SK-N-SH (cell line): ENCODE measurements around the gene CNTNAP5. TPM values are rescaled to one million over a fixed set of nuclear protein-coding genes. Genes with fewer than 3 reads are reported as not detected.

Experiments
- CTCF ChIA-PET: fragments of 300-600, 350-600 bp; formaldehyde crosslinking; extraction: SDS; loops from one replicate; lab custom pipeline; 2021; lab: Yijun Ruan, JAX
- POLR2A ChIA-PET: fragments of 350-600 bp; sonication (Branson Sonifier 250); formaldehyde crosslinking; extraction: SDS; loops from one replicate; lab custom pipeline; 2020; ENCODE audit warnings: antibody characterized with exemption, inconsistent platforms; lab: Yijun Ruan, JAX
- DNase-seq: peaks from one replicate; pipeline ENCODE4 v3.0.0; 2012
- H2AFZ ChIP-seq: fragments of 200-600 bp; sonication (generic); 2 replicates; pipeline ENCODE4 v1.8.1; 2016; ENCODE audit warnings: antibody characterized with exemption, mild to moderate bottlenecking, low read depth
- H3F3A ChIP-seq: fragments of 200-600 bp; sonication (generic); replicated peaks from 2 replicates; pipeline ENCODE3; 2016; ENCODE audit warnings: antibody characterized with exemption, mild to moderate bottlenecking; ENCODE audit not compliant: insufficient read depth
- H3K27ac ChIP-seq, 2 experiments: fragments of 200-500 bp in 1 of 2; fragments of 200-600 bp in 1 of 2; sonication (Bioruptor generic) in 1 of 2; sonication (generic), shearing (Covaris generic) in 1 of 2; 2 replicates each; pipeline versions ENCODE4 v1.5.1 to v1.6.1; 2014 to 2016; ENCODE audit warnings: low read depth in 2 of 2, inconsistent platforms in 1 of 2, low read length in 1 of 2, mild to moderate bottlenecking in 1 of 2, mixed read lengths in 1 of 2
- H3K27me3 ChIP-seq: fragments of 200-600 bp; sonication (generic), shearing (Covaris generic); 2 replicates; pipeline ENCODE4 v1.6.1; 2016; ENCODE audit warnings: mixed run types; ENCODE audit not compliant: insufficient read depth
- H3K36me3 ChIP-seq, 2 experiments: fragments of 200-500 bp in 1 of 2; fragments of 200-600 bp in 1 of 2; sonication (Bioruptor generic) in 1 of 2; sonication (generic) in 1 of 2; replicated peaks in 1 of 2; 2 replicates each; pipeline versions ENCODE3 to v1.5.1; 2014 to 2016; ENCODE audit warnings: low read length in 1 of 2, mild to moderate bottlenecking in 1 of 2; ENCODE audit not compliant: insufficient read depth in 2 of 2, control insufficient read depth in 1 of 2
- H3K4me1 ChIP-seq, 2 experiments: fragments of 200-500 bp in 1 of 2; fragments of 200-600 bp in 1 of 2; sonication (Bioruptor generic) in 1 of 2; sonication (generic), shearing (Covaris generic) in 1 of 2; 2 replicates each; pipeline versions ENCODE4 v1.5.1 to v1.6.1; 2014 to 2016; ENCODE audit warnings: low read depth in 1 of 2, low read length in 1 of 2, mixed run types in 1 of 2; ENCODE audit not compliant: insufficient read depth in 2 of 2, control insufficient read depth in 1 of 2
- H3K4me2 ChIP-seq: fragments of 200-600 bp; sonication (generic), shearing (Covaris generic); 2 replicates; pipeline ENCODE4 v1.6.1; 2017; ENCODE audit warnings: mixed run types
- H3K4me3 ChIP-seq, 2 experiments: fragments of 200-500 bp in 1 of 2; fragments of 200-600 bp in 1 of 2; sonication (Bioruptor generic) in 1 of 2; sonication (generic), shearing (Covaris generic) in 1 of 2; 2 replicates each; pipeline versions ENCODE4 v1.5.1 to v1.8.1; 2014 to 2016; ENCODE audit warnings: low read depth in 2 of 2, inconsistent platforms in 1 of 2, low read length in 1 of 2, mild to moderate bottlenecking in 1 of 2, mixed read lengths in 1 of 2, moderate library complexity in 1 of 2
- H3K79me2 ChIP-seq: fragments of 200-600 bp; sonication (generic); 2 replicates; pipeline ENCODE4 v1.8.1; 2017; ENCODE audit warnings: mild to moderate bottlenecking; ENCODE audit not compliant: insufficient read depth
- H3K9ac ChIP-seq: fragments of 200-600 bp; sonication (generic); 2 replicates; pipeline ENCODE4 v1.6.1; 2017; ENCODE audit warnings: mixed run types
- H3K9me2 ChIP-seq: fragments of 200-600 bp; sonication (generic); 2 replicates; pipeline ENCODE4 v1.6.1; 2017; ENCODE audit warnings: mixed run types
- H3K9me3 ChIP-seq: fragments of 200-600 bp; sonication (generic); 2 replicates; pipeline ENCODE4 v1.6.1; 2017; ENCODE audit warnings: mixed run types, mild to moderate bottlenecking, moderate library complexity
- H4K20me1 ChIP-seq: fragments of 200-600 bp; sonication (generic); 2 replicates; pipeline ENCODE4 v1.6.1; 2017; ENCODE audit warnings: mild to moderate bottlenecking, mixed run types; ENCODE audit not compliant: insufficient read depth
- ELF1 ChIP-seq: IDR thresholded peaks from 2 replicates; pipeline ENCODE4 v1.4.0; 2012
- EP300 ChIP-seq, 2 experiments: IDR thresholded peaks; 2 replicates each; pipeline versions ENCODE4 v1.4.0 to v1.6.1; 2012; ENCODE audit warnings: borderline replicate concordance in 1 of 2, low read depth in 1 of 2, low read length in 1 of 2
- EZH2phosphoT487 ChIP-seq: fragments of 200-600 bp; sonication (generic); IDR thresholded peaks from 2 replicates; pipeline ENCODE4 v1.6.1; 2017; ENCODE audit warnings: low read depth, mixed run types, mild to moderate bottlenecking, antibody characterized with exemption, moderate library complexity, borderline replicate concordance
- FOSL2 ChIP-seq: IDR thresholded peaks from 2 replicates; pipeline ENCODE4 v1.4.0; 2012; ENCODE audit warnings: low read depth, mild to moderate bottlenecking, moderate library complexity, borderline replicate concordance
- FOXJ3 ChIP-seq: sonication (generic); formaldehyde crosslinking; IDR thresholded peaks from 2 replicates; pipeline ENCODE4 v1.5.1; 2020; ENCODE audit warnings: mild to moderate bottlenecking, missing genetic modification reagents
- FOXM1 ChIP-seq: IDR thresholded peaks from 2 replicates; pipeline ENCODE4 v1.4.0; 2012; ENCODE audit warnings: low read depth, mild to moderate bottlenecking
- GATA2 ChIP-seq: sonication (generic); formaldehyde crosslinking; IDR thresholded peaks from 2 replicates; pipeline ENCODE4 v1.5.0; 2020; ENCODE audit warnings: mild to moderate bottlenecking, missing genetic modification reagents
- JUND ChIP-seq: IDR thresholded peaks from 2 replicates; pipeline ENCODE4 v1.4.0; 2012
- MXI1 ChIP-seq: IDR thresholded peaks from 2 replicates; pipeline ENCODE4 v1.6.1; 2012; ENCODE audit warnings: mild to moderate bottlenecking, low read depth, low read length, improper control_type of control experiment
- NRF1 ChIP-seq: IDR thresholded peaks from 2 replicates; pipeline ENCODE4 v1.6.1; 2012; ENCODE audit warnings: low read depth, mild to moderate bottlenecking, low read length
- PBX3 ChIP-seq: IDR thresholded peaks from 2 replicates; pipeline ENCODE4; 2012
- RAD21 ChIP-seq: IDR thresholded peaks from 2 replicates; pipeline ENCODE4 v1.6.1; 2012; ENCODE audit warnings: mild to moderate bottlenecking, low read length
- RCOR1 ChIP-seq: fragments of 150-350 bp; IDR thresholded peaks from 2 replicates; pipeline ENCODE4 v1.6.1; 2017; ENCODE audit warnings: antibody characterized with exemption, low read length
- RXRA ChIP-seq: IDR thresholded peaks from 2 replicates; pipeline ENCODE4 v1.4.0; 2012; ENCODE audit warnings: low read depth, mild to moderate bottlenecking, borderline replicate concordance
- SMC3 ChIP-seq: IDR thresholded peaks from 2 replicates; pipeline ENCODE4 v1.6.1; 2012; ENCODE audit warnings: low read depth, low read length, improper control_type of control experiment
- TCF12 ChIP-seq: IDR thresholded peaks from 2 replicates; pipeline ENCODE4 v1.4.0; 2012
- USF1 ChIP-seq: IDR thresholded peaks from 2 replicates; pipeline ENCODE4 v1.4.0; 2012; ENCODE audit warnings: low read depth, borderline replicate concordance
- ZBTB33 ChIP-seq: IDR thresholded peaks from 2 replicates; pipeline ENCODE4 v1.4.0; 2012; ENCODE audit warnings: low read depth, borderline replicate concordance
- polyA plus RNA-seq, 3 experiments: library from polyadenylated mRNA; depleted of rRNA; stranded (reverse); fragments of >200 nt; gene quantifications; 2 replicates each; pipeline ENCODE4 v1.2.3, GENCODE V29; 2012

CNTNAP5 gene
- polyA plus RNA-seq, 1 of the 3 experiments (the other 2 are of a cell fraction): 0.08 TPM

- Histone ChIP-seq H2AFZ (no peak overlapping the region), H3K27me3 (no peaks in the 10 kb centered on the region), H3K36me3 (no peaks in the 10 kb centered on the region), H3K4me2 (no peak overlapping the region), H3K4me1 (no peaks in the 10 kb centered on the region), H3K9me3 (no peaks in the 10 kb centered on the region), H3F3A (no peaks in the 10 kb centered on the region), H4K20me1 (no peaks in the 10 kb centered on the region), H3K27ac (no peak overlapping the region), H3K9ac (no peak overlapping the region), H3K4me3 (no peak overlapping the region), H3K9me2 (no peaks in the 10 kb centered on the region), H3K79me2 (no peaks in the 10 kb centered on the region)
- no peak for TF ChIP-seq FOSL2
- TF ChIP-seq RAD21: no peak
- TF ChIP-seq TCF12: no peak
- TF ChIP-seq SMC3: no peak
- TF ChIP-seq ELF1: no peak
- no peak for TF ChIP-seq NRF1
- no peak for TF ChIP-seq PBX3
- TF ChIP-seq JUND: no peak
- TF ChIP-seq EP300 (IDR thresholded peaks at IDR 0.05; ENCODE audit: borderline replicate concordance in 1 of 2, low read depth in 1 of 2, low read length in 1 of 2): no peak
- TF ChIP-seq USF1: no peak
- no peak for TF ChIP-seq RCOR1
- TF ChIP-seq EZH2phosphoT487: no peak
- no peak for TF ChIP-seq MXI1
- no peak for TF ChIP-seq ZBTB33
- TF ChIP-seq RXRA: no peak
- TF ChIP-seq GATA2 (CRISPR knock-in tag): no peak
- TF ChIP-seq FOXM1: no peak
- no peak for TF ChIP-seq FOXJ3 (CRISPR knock-in tag)
- ChIA-PET CTCF (no interaction called here), POLR2A (no interaction called here)
- DNase-seq: no peak
These were observed 464.6 kb downstream of the CNTNAP5 start for GRCh38 chr2:124489686-124490085.
